GM12864 (cell line): ENCODE data around the gene PURA.

Source experiments
- DNase-seq: peaks from one replicate; pipeline ENCODE4 v3.0.0-alpha.2; 2011; ENCODE audit warnings: low read depth
- H3K4me3 ChIP-seq: 2 replicates; pipeline ENCODE4 v1.5.1; 2011; ENCODE audit warnings: mild to moderate bottlenecking, low read depth, low read length, control low read depth
- TF ChIP-seq, protein P1 (sequence below): IDR thresholded peaks from 2 replicates; pipeline ENCODE4 v1.5.1; 2011; ENCODE audit warnings: low read depth, mild to moderate bottlenecking, moderate library complexity, low read length, control low read depth, inconsistent platforms; ENCODE audit errors: missing control alignments

Gene PURA

GRCh38 chr5:140113699-140114263, at the start of gene PURA:
TSS of gene PURA (plus strand) at chr5:140114109. CDS start at chr5:140114182, 73 bp downstream.
- H3K4me3 ChIP-seq = peak within 1 kb of the TSS; percentile 80
- peak; percentile 87 for DNase-seq
- TF ChIP-seq, protein P1, sequence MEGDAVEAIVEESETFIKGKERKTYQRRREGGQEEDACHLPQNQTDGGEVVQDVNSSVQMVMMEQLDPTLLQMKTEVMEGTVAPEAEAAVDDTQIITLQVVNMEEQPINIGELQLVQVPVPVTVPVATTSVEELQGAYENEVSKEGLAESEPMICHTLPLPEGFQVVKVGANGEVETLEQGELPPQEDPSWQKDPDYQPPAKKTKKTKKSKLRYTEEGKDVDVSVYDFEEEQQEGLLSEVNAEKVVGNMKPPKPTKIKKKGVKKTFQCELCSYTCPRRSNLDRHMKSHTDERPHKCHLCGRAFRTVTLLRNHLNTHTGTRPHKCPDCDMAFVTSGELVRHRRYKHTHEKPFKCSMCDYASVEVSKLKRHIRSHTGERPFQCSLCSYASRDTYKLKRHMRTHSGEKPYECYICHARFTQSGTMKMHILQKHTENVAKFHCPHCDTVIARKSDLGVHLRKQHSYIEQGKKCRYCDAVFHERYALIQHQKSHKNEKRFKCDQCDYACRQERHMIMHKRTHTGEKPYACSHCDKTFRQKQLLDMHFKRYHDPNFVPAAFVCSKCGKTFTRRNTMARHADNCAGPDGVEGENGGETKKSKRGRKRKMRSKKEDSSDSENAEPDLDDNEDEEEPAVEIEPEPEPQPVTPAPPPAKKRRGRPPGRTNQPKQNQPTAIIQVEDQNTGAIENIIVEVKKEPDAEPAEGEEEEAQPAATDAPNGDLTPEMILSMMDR = peak; percentile 12

DNA sequence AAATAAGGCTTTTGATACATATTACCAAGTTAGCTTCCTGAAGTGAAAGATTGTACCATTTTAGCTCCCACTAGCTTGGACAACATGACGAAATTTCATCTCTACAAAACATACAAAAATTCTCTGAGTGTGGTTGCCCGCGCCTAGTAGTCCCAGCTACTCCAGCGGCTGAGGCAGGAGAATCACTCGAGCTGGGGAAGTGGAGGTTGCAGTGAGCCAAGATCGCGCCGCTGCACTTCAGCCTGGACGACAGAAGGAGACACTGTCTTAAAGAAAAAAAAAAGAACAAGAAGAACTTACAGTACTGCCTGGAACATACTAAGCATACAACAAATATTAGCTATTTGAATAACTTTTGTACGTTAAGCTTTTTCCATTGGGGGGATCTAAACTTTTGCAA, 41.1 kb upstream of the PURA start:
- TF ChIP-seq, protein P1 = no peak
- no peak for DNase-seq
- H3K4me3 ChIP-seq = no peak overlapping the region

GRCh38 chr5:140073296-140073695, 40.6 kb upstream of the PURA start:
- H3K4me3 ChIP-seq = no peak overlapping the region
- DNase-seq = no peak
- TF ChIP-seq, protein P1 = peak; percentile 27

GRCh38 chr5:140075371-140075770, 38.5 kb upstream of the PURA start:
- no peak overlapping the region for H3K4me3 ChIP-seq
- DNase-seq = no peak
- TF ChIP-seq, protein P1 = no peak

DNA sequence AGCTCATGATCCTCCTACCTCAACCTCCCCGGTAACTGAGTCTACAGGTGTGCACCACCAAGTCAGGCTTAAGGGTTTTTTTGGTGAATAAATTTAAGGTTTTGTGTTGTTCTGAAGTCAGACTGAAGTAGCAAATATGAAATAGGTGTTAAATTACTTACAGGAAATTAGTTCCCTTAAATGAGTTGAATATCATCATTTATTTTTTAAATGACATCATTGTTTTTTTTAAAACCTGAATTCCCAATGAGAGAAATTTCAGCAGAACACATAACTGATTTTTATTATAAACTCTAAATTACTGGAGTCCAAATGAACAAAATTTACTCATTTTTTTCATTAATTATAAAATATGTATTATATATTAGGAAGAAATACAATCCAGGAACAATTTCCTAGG, 37.8 kb upstream of the PURA start:
- TF ChIP-seq, protein P1 = no peak
- no peak for DNase-seq
- H3K4me3 ChIP-seq = no peak overlapping the region

GRCh38 chr5:140076788-140077187, 37.1 kb upstream of the PURA start:
- TF ChIP-seq, protein P1 = no peak
- DNase-seq = no peak
- no peak overlapping the region for H3K4me3 ChIP-seq

- DNase-seq = no peak
- TF ChIP-seq, protein P1 = no peak
- no peak overlapping the region for H3K4me3 ChIP-seq
Observed at GRCh38 chr5:140083120-140083519, 30.8 kb upstream of the PURA start.
